Measurements from ENCODE around the gene QPRT. TPM values are rescaled to one million over a fixed set of nuclear protein-coding genes. Genes with fewer than 3 reads are reported as not detected.

The QPRT gene
- polyA plus RNA-seq, 3 donors: 2.1 to 4.7 (median 3.9) TPM

DNA sequence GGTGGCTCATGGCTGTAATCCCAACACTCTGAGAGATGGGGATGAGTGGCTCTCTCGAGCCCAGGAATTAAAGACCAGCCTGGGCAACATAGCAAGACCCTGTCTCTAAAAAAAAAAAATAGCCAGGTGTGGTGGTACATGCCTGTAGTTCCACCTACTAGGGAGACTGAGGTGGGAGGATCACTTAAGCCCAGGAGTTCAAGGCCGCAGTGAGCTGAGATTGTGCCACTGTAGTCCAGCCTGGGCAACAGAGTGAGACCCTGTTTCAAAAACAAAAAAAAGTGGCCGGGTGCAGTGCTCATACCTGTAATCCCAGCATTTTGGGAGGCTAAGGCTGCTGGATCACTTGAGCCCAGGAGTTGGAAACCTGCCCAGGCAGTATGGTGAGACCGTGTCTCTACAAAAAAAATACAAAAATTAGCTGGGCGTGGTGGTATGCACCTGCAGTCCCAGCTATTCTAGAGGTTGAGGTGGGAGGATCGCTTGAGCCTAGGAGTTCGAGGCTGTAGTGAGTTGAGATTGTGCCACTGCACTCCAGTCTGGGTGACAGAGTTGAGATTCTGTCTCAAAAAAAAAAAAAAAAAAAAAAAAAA is 63.8 kb downstream of the QPRT start:
- H3K9me3 ChIP-seq (replicated peaks in 1 of 2; ENCODE audit: control insufficient read depth in 1 of 2, insufficient read depth in 1 of 2, low read length in 2 of 2): no peaks in the 10 kb centered on the region
- H3K36me3 ChIP-seq (replicated peaks in 1 of 2; ENCODE audit: control insufficient read depth in 1 of 2, insufficient read depth in 2 of 2, low read length in 2 of 2): peaks cover 11 to 31% of the 10 kb centered on the region in 2 donors
- peaks cover 39% of the 10 kb centered on the region for H3K79me2 ChIP-seq (ENCODE audit: insufficient read depth, low read length)
- H4K20me1 ChIP-seq (ENCODE audit: insufficient read depth, low read length): peaks cover 47% of the 10 kb centered on the region
- TF ChIP-seq, protein P1, sequence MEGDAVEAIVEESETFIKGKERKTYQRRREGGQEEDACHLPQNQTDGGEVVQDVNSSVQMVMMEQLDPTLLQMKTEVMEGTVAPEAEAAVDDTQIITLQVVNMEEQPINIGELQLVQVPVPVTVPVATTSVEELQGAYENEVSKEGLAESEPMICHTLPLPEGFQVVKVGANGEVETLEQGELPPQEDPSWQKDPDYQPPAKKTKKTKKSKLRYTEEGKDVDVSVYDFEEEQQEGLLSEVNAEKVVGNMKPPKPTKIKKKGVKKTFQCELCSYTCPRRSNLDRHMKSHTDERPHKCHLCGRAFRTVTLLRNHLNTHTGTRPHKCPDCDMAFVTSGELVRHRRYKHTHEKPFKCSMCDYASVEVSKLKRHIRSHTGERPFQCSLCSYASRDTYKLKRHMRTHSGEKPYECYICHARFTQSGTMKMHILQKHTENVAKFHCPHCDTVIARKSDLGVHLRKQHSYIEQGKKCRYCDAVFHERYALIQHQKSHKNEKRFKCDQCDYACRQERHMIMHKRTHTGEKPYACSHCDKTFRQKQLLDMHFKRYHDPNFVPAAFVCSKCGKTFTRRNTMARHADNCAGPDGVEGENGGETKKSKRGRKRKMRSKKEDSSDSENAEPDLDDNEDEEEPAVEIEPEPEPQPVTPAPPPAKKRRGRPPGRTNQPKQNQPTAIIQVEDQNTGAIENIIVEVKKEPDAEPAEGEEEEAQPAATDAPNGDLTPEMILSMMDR (IDR thresholded peaks at IDR 0.05): no peak
- no peak overlapping the region for H3K4me3 Mint-ChIP-seq
- WGBS (ENCODE audit: insufficient coverage): 87% methylated on average over 3 of the region's 7 CpGs
- intact Hi-C loops (cut with micrococcal nuclease): loop anchor here in 1 of 2 donors (5.0 kb wide), 1 partner anchor 45 kb away; no protein-coding TSS in a partner anchor
- H3K9me3 Mint-ChIP-seq: peaks cover 0 to 7% (median 0%) of the 10 kb centered on the region in 7 donors
- peak overlapping the region in 1 of 3 experiments; percentile 92 for H3K4me3 ChIP-seq (replicated peaks in 1 of 3; ENCODE audit: low read depth in 2 of 3, low read length in 3 of 3)
- DNase-seq: no peak
- no peak overlapping the region for H3K27ac ChIP-seq (ENCODE audit: low read depth in 1 of 2, low read length in 2 of 2)
- no peaks in the 10 kb centered on the region for H3K27me3 ChIP-seq (ENCODE audit: control insufficient read depth in 2 of 2, insufficient read depth in 2 of 2, low read length in 2 of 2)
- H3K27me3 Mint-ChIP-seq (ENCODE audit: low read depth in 3 of 3): peaks cover 0 to 13% (median 3%) of the 10 kb centered on the region in 3 donors
- no peak overlapping the region for H2AFZ ChIP-seq (ENCODE audit: insufficient read depth, low read depth, low read length, poor library complexity, severe bottlenecking)
- H3K4me2 ChIP-seq (replicated peaks; ENCODE audit: extremely low read depth, low read length, poor library complexity, severe bottlenecking): peak overlapping the region; percentile 78
- H3K27ac Mint-ChIP-seq: peak overlapping the region in 3 of 7 donors; percentile 71 to 82 (median 78)
- H3K4me1 Mint-ChIP-seq: peaks cover 84% of the 10 kb centered on the region
- peaks cover 68 to 95% of the 10 kb centered on the region in 2 donors for H3K4me1 ChIP-seq (ENCODE audit: control insufficient read depth in 1 of 2, insufficient read depth in 2 of 2, low read length in 2 of 2)
- H3K36me3 Mint-ChIP-seq: peaks cover 31 to 41% of the 10 kb centered on the region in 2 donors
- no peak overlapping the region for H3K9ac ChIP-seq (ENCODE audit: insufficient read depth, low read length, poor library complexity, severe bottlenecking)

DNA sequence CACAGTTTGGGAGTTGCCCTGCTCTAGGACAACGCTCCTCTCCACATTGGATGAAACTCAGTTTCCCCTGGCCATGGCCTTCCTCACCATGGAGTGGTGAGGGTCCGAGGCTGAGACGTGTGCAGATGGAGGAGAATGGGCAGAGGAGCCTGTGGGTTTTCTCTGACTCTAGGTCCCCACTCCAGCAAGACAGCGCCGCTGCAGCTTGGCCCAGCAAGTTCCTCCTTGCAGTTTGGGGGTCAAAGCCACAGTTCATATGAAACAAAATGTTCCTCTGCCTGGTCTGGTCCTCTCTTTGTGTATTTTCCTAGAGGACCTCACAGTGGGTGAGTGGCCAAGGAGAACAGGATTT is 64.5 kb downstream of the QPRT start:
- Mint-ChIP-seq H3K9me3 (peaks cover 0 to 7% (median 0%) of the 10 kb centered on the region in 7 donors), H3K4me3 (peak overlapping the region; percentile 45 to 54), H3K27ac (peak overlapping the region in 6 of 7 donors; percentile 53 to 84 (median 79)), H3K4me1 (peaks cover 80% of the 10 kb centered on the region), H3K27me3 (ENCODE audit: low read depth in 3 of 3) (peaks cover 0 to 9% (median 3%) of the 10 kb centered on the region in 3 donors), H3K36me3 (peaks cover 31 to 41% of the 10 kb centered on the region in 2 donors)
- Histone ChIP-seq H4K20me1 (ENCODE audit: insufficient read depth, low read length) (peaks cover 47% of the 10 kb centered on the region), H3K27me3 (ENCODE audit: control insufficient read depth in 2 of 2, insufficient read depth in 2 of 2, low read length in 2 of 2) (no peaks in the 10 kb centered on the region), H3K79me2 (ENCODE audit: insufficient read depth, low read length) (peaks cover 39% of the 10 kb centered on the region), H2AFZ (ENCODE audit: insufficient read depth, low read depth, low read length, poor library complexity, severe bottlenecking) (no peak overlapping the region), H3K36me3 (replicated peaks in 1 of 2; ENCODE audit: control insufficient read depth in 1 of 2, insufficient read depth in 2 of 2, low read length in 2 of 2) (peaks cover 11 to 31% of the 10 kb centered on the region in 2 donors), H3K27ac (ENCODE audit: low read depth in 1 of 2, low read length in 2 of 2) (peak overlapping the region in 1 of 2 donors; percentile 97), H3K4me1 (ENCODE audit: control insufficient read depth in 1 of 2, insufficient read depth in 2 of 2, low read length in 2 of 2) (peaks cover 65 to 89% of the 10 kb centered on the region in 2 donors), H3K9me3 (replicated peaks in 1 of 2; ENCODE audit: control insufficient read depth in 1 of 2, insufficient read depth in 1 of 2, low read length in 2 of 2) (no peaks in the 10 kb centered on the region), H3K4me3 (replicated peaks in 1 of 3; ENCODE audit: low read depth in 2 of 3, low read length in 3 of 3) (peak overlapping the region in 1 of 3 experiments; percentile 92), H3K4me2 (replicated peaks; ENCODE audit: extremely low read depth, low read length, poor library complexity, severe bottlenecking) (peak overlapping the region; percentile 78), H3K9ac (ENCODE audit: insufficient read depth, low read length, poor library complexity, severe bottlenecking) (no peak overlapping the region)
- no peak for DNase-seq
- WGBS (ENCODE audit: insufficient coverage): 7% methylated on average over 2 of the region's 5 CpGs
- TF ChIP-seq, protein P1 (IDR thresholded peaks at IDR 0.05): no peak
- intact Hi-C loops (cut with micrococcal nuclease): loop anchor here in 1 of 2 donors (5.0 kb wide), 1 partner anchor 44 kb away; no protein-coding TSS in a partner anchor

All from CD14-positive monocyte (primary cell).